Endothelial cell of umbilical vein (primary cell): ENCODE data around the gene TEDC2. TPM values are rescaled to one million over a fixed set of nuclear protein-coding genes. Genes with fewer than 3 reads are reported as not detected.

ENCODE experiments used
- BruUV-seq: library from RNA; stranded (reverse); fragments of 400-500 nt; replicated peaks from 2 replicates; lab custom pipeline; 2021; lab: Mats Ljungman, UMichigan
- CTCF ChIA-PET: fragments of 300-600, 350-600 bp; sonication (Branson Sonifier 250); formaldehyde crosslinking; loops from one replicate; lab custom pipeline; 2021; ENCODE audit warnings: antibody characterized with exemption, inconsistent platforms; lab: Charles Lee
- POLR2A ChIA-PET: fragments of 300-600, 350-600 bp; sonication (Branson Sonifier 250); formaldehyde crosslinking; loops from one replicate; lab custom pipeline; 2021; ENCODE audit warnings: antibody characterized with exemption, inconsistent platforms; lab: Charles Lee
- DNase-seq: peaks from one replicate; pipeline ENCODE4 v3.0.0-alpha.2; 2011; ENCODE audit warnings: low read depth, low spot score
- FAIRE-seq: peaks from 2 replicates; lab custom pipeline; 2011; peaks lifted over from hg19 to GRCh38; lab: Jason Lieb, UNC
- H2AFZ ChIP-seq: 2 replicates; pipeline ENCODE4 v1.6.0; 2012; ENCODE audit warnings: low read depth, low read length, control low read depth, inconsistent platforms
- H3K27ac ChIP-seq: 2 replicates; pipeline ENCODE4 v1.5.1; 2011; ENCODE audit warnings: low read depth, mild to moderate bottlenecking, control low read depth, low read length, moderate library complexity; ENCODE audit not compliant: insufficient read depth
- H3K27me3 ChIP-seq, 2 experiments: 2 replicates each; pipeline versions ENCODE4 v1.6.0 to v1.6.1; 2011; ENCODE audit warnings: low read length in 2 of 2, mixed read lengths in 1 of 2; ENCODE audit not compliant: control insufficient read depth in 2 of 2, insufficient read depth in 2 of 2
- H3K36me3 ChIP-seq, 2 experiments: 2 replicates in 1 of 2; 3 replicates in 1 of 2; pipeline ENCODE4 v1.5.1; 2011; ENCODE audit warnings: low read length in 2 of 2, mild to moderate bottlenecking in 1 of 2, moderate library complexity in 1 of 2; ENCODE audit not compliant: control insufficient read depth in 2 of 2, insufficient read depth in 2 of 2; ENCODE audit errors: extremely low read depth in 1 of 2
- H3K4me1 ChIP-seq: 3 replicates; pipeline ENCODE4 v1.5.1; 2011; ENCODE audit warnings: mild to moderate bottlenecking, low read length; ENCODE audit not compliant: control insufficient read depth, insufficient read depth; ENCODE audit errors: extremely low read depth
- H3K4me2 ChIP-seq: 2 replicates; pipeline ENCODE4 v1.6.1; 2011; ENCODE audit warnings: low read length, control low read depth, mixed read lengths; ENCODE audit not compliant: insufficient read depth
- H3K4me3 ChIP-seq, 3 experiments: fragments of 200-600 bp in 1 of 3; sonication (generic), shearing (Covaris generic) in 1 of 3; replicated peaks in 1 of 3; 2 replicates each; pipeline ENCODE4 v1.5.1; 2011 to 2016; ENCODE audit warnings: control low read depth in 3 of 3, low read length in 3 of 3, mild to moderate bottlenecking in 2 of 3, inconsistent platforms in 1 of 3, low read depth in 1 of 3, moderate library complexity in 1 of 3; ENCODE audit not compliant: insufficient read depth in 1 of 3
- H3K79me2 ChIP-seq: 2 replicates; pipeline ENCODE4 v1.6.0; 2012; ENCODE audit warnings: low read length, inconsistent platforms; ENCODE audit not compliant: control insufficient read depth, insufficient read depth
- H3K9ac ChIP-seq: replicated peaks from 2 replicates; pipeline ENCODE3; 2011; ENCODE audit warnings: low read length, control low read depth; ENCODE audit not compliant: insufficient read depth; ENCODE audit errors: extremely low read depth
- H3K9me1 ChIP-seq: replicated peaks from 3 replicates; pipeline ENCODE4 v1.6.0; 2011; ENCODE audit warnings: mild to moderate bottlenecking, low read length; ENCODE audit not compliant: control insufficient read depth, insufficient read depth; ENCODE audit errors: extremely low read depth
- H3K9me3 ChIP-seq: replicated peaks from 2 replicates; pipeline ENCODE4 v1.5.1; 2012; ENCODE audit warnings: low read length, inconsistent platforms; ENCODE audit not compliant: control insufficient read depth, insufficient read depth
- H4K20me1 ChIP-seq: replicated peaks from 2 replicates; pipeline ENCODE3; 2011; ENCODE audit warnings: mild to moderate bottlenecking, low read length; ENCODE audit not compliant: control insufficient read depth, insufficient read depth; ENCODE audit errors: extremely low read depth
- CTCF ChIP-seq, 2 donors: IDR thresholded peaks; 1 replicate in 1 of 2; 2 replicates in 1 of 2; pipeline ENCODE4 v1.5.1; 2011; ENCODE audit warnings: low read length in 2 of 2, mild to moderate bottlenecking in 2 of 2, moderate library complexity in 2 of 2, control low read depth in 1 of 2, inconsistent platforms in 1 of 2, low read depth in 1 of 2; ENCODE audit not compliant: insufficient read depth in 1 of 2; ENCODE audit errors: extremely low read depth in 1 of 2
- EZH2 ChIP-seq: IDR thresholded peaks from 2 replicates; pipeline ENCODE4 v1.6.1; 2012; ENCODE audit warnings: borderline replicate concordance, low read depth, mild to moderate bottlenecking, moderate library complexity, low read length, inconsistent platforms; ENCODE audit not compliant: severe bottlenecking
- FOS ChIP-seq: IDR thresholded peaks from 2 replicates; pipeline ENCODE4 v1.6.1; 2011; ENCODE audit warnings: mild to moderate bottlenecking, low read length, moderate library complexity, borderline replicate concordance; ENCODE audit not compliant: insufficient read depth
- GATA2 ChIP-seq: IDR thresholded peaks from 2 replicates; pipeline ENCODE4 v1.7.0; 2011; ENCODE audit warnings: low read depth, mild to moderate bottlenecking, moderate library complexity, mixed read lengths, low read length; ENCODE audit not compliant: insufficient read length, insufficient read depth
- JUN ChIP-seq: IDR thresholded peaks from 2 replicates; pipeline ENCODE4 v1.6.1; 2011; ENCODE audit warnings: borderline replicate concordance, low read depth; ENCODE audit not compliant: insufficient read length, insufficient read depth
- MAX ChIP-seq: IDR thresholded peaks from 2 replicates; pipeline ENCODE4 v1.6.1; 2011; ENCODE audit not compliant: insufficient read depth, insufficient read length
- MYC ChIP-seq: IDR thresholded peaks from one replicate; pipeline ENCODE4 v1.6.1; 2011; ENCODE audit warnings: mild to moderate bottlenecking, low read depth, low read length
- POLR2A ChIP-seq: IDR thresholded peaks from 2 replicates; pipeline ENCODE4 v1.6.1; 2012; ENCODE audit warnings: low read depth, mild to moderate bottlenecking, control low read depth, low read length
- POLR2AphosphoS5 ChIP-seq: IDR thresholded peaks from 2 replicates; pipeline ENCODE4 v1.6.1; 2012; ENCODE audit warnings: low read depth, mild to moderate bottlenecking, control low read depth, low read length, moderate library complexity; ENCODE audit not compliant: insufficient read depth
- dilution Hi-C: fragments of 300-500 bp; cut with MboI; formaldehyde crosslinking; loops from one replicate; pipeline ENCODE4 v1.15.0; 2019; ENCODE audit warnings: low sequenced_read_pairs; ENCODE audit not compliant: extremely low pct_ligation_motif_present
- intact Hi-C: fragments of 100-400 bp; cut with micrococcal nuclease; formaldehyde crosslinking; loops from one replicate; pipeline ENCODE4 v1.10.0; 2022
- polyA plus RNA-seq, 4 experiments: library from polyadenylated mRNA; depleted of rRNA in 3 of 4; stranded (reverse) in 3 of 4; unstranded in 1 of 4; fragments of >200 nt; gene quantifications; 2 replicates each; pipeline versions ENCODE4 v1.2.1 to v1.2.3, GENCODE V29; 2011 to 2012; ENCODE audit warnings: missing spikeins in 1 of 4
- total RNA-seq: library from RNA; stranded (reverse); gene quantifications from 2 replicates; pipeline ENCODE4 v1.2.3, GENCODE V29; 2021

The TEDC2 gene
- total and polyA plus RNA-seq, 2 donors (not counting 3 experiments of a cell fraction or from before 2014, with no cell fraction given), result 7.6 to 12.7 TPM

GRCh38 chr16:2493605-2494004 lies 33.7 kb downstream of the TEDC2 start:
- ChIA-PET CTCF (no interaction called here), POLR2A (no interaction called here)
- no peaks in the 10 kb centered on the region for H4K20me1 ChIP-seq
- no peaks in the 10 kb centered on the region for H3K4me1 ChIP-seq
- H3K9me3 ChIP-seq, result no peaks in the 10 kb centered on the region
- H3K9me1 ChIP-seq, result no peaks in the 10 kb centered on the region
- dilution Hi-C loops, result no loop called here
- no peak for FAIRE-seq
- H3K4me3 ChIP-seq, result no peak overlapping the region
- H3K79me2 ChIP-seq, result peaks cover 2% of the 10 kb centered on the region
- no peak for TF ChIP-seq EZH2
- no peak for TF ChIP-seq MYC
- TF ChIP-seq MAX, result no peak
- no peak for TF ChIP-seq POLR2AphosphoS5
- TF ChIP-seq CTCF (IDR thresholded peaks at IDR 0.05; ENCODE audit: extremely low read depth in 1 of 2, insufficient read depth in 1 of 2, low read depth in 1 of 2, low read length in 2 of 2), result no peak
- no peak overlapping the region for H3K4me2 ChIP-seq
- H3K9ac ChIP-seq, result no peak overlapping the region
- H3K36me3 ChIP-seq, result peaks cover 0 to 12% of the 10 kb centered on the region in 2 experiments
- no TSS peak for BruUV-seq
- H3K27ac ChIP-seq, result no peak overlapping the region
- intact Hi-C loops, result no loop called here
- no peak overlapping the region for H2AFZ ChIP-seq
- H3K27me3 ChIP-seq, result no peaks in the 10 kb centered on the region
- DNase-seq, result no peak

- POLR2A ChIA-PET, result no interaction called here
- TF ChIP-seq EZH2 (no peak), CTCF (IDR thresholded peaks at IDR 0.05; ENCODE audit: extremely low read depth in 1 of 2, insufficient read depth in 1 of 2, low read depth in 1 of 2, low read length in 2 of 2) (no peak), MYC (no peak), MAX (no peak), GATA2 (no peak), JUN (no peak), FOS (no peak), POLR2A (no peak), POLR2AphosphoS5 (no peak)
- dilution Hi-C loops, result no loop called here
- Histone ChIP-seq H3K9me3 (no peaks in the 10 kb centered on the region), H3K27ac (no peak overlapping the region), H3K79me2 (no peaks in the 10 kb centered on the region), H2AFZ (no peak overlapping the region), H3K27me3 (no peaks in the 10 kb centered on the region), H3K9ac (no peak overlapping the region), H4K20me1 (no peaks in the 10 kb centered on the region), H3K36me3 (peaks cover 0 to 16% of the 10 kb centered on the region in 2 experiments), H3K4me2 (no peak overlapping the region), H3K9me1 (no peaks in the 10 kb centered on the region), H3K4me3 (no peak overlapping the region), H3K4me1 (no peaks in the 10 kb centered on the region)
- no peak for DNase-seq
- intact Hi-C loops, result no loop called here
- CTCF ChIA-PET, result no interaction called here
- BruUV-seq, result no TSS peak
- no peak for FAIRE-seq
Observed at GRCh38 chr16:2494616-2495015, 34.7 kb downstream of the TEDC2 start.
